K562 (cell line): ENCODE measurements around the gene CHAMP1.

Experiments used
- FOXA1 ChIP-seq: fragments of 450-650 bp; IDR thresholded peaks from 2 replicates; pipeline ENCODE4 v1.6.1; 2016; ENCODE audit warnings: mild to moderate bottlenecking, borderline replicate concordance
- GABPA ChIP-seq: fragments of 200-800 bp; sonication (Bioruptor generic); conservative IDR thresholded peaks from 2 replicates; pipeline ENCODE4 v1.6.1; 2016; ENCODE audit warnings: low read depth, missing genetic modification characterization, missing compliant biosample characterization
- KDM1A ChIP-seq, 2 experiments: fragments of 450-650 bp; IDR thresholded peaks; 2 replicates each; pipeline ENCODE4 v1.6.1; 2016; ENCODE audit warnings: mild to moderate bottlenecking in 2 of 2
- KLF16 ChIP-seq: IDR thresholded peaks from 2 replicates; pipeline ENCODE4 v1.6.1; 2016; ENCODE audit warnings: antibody characterized with exemption
- MTA2 ChIP-seq: fragments of 450-650 bp; IDR thresholded peaks from 2 replicates; pipeline ENCODE4 v1.6.1; 2016; ENCODE audit warnings: low read depth
- RBM25 ChIP-seq: fragments of 200-400 bp; formaldehyde crosslinking; IDR thresholded peaks from 2 replicates; pipeline ENCODE4 v1.6.1; 2018; ENCODE audit warnings: low read length, low read depth, moderate library complexity; ENCODE audit not compliant: severe bottlenecking
- RFX5 ChIP-seq: IDR thresholded peaks from 2 replicates; pipeline ENCODE4 v1.6.1; 2011; ENCODE audit warnings: low read depth, mild to moderate bottlenecking, improper control_type of control experiment, low read length
- ZNF24 ChIP-seq: fragments of 450-650 bp; IDR thresholded peaks from 2 replicates; pipeline ENCODE4 v1.6.1; 2016
- TF ChIP-seq, protein P1 (sequence below), 3 experiments: IDR thresholded peaks in 2 of 3; conservative IDR thresholded peaks in 1 of 3; 2 replicates each; pipeline ENCODE4 v1.5.1; 2011 to 2012; ENCODE audit warnings: low read length in 3 of 3, mild to moderate bottlenecking in 3 of 3, control low read depth in 2 of 3, improper control_type of control experiment in 1 of 3, inconsistent platforms in 1 of 3, low read depth in 1 of 3, mixed read lengths in 1 of 3, moderate library complexity in 1 of 3; ENCODE audit not compliant: insufficient read depth in 2 of 3

DNA sequence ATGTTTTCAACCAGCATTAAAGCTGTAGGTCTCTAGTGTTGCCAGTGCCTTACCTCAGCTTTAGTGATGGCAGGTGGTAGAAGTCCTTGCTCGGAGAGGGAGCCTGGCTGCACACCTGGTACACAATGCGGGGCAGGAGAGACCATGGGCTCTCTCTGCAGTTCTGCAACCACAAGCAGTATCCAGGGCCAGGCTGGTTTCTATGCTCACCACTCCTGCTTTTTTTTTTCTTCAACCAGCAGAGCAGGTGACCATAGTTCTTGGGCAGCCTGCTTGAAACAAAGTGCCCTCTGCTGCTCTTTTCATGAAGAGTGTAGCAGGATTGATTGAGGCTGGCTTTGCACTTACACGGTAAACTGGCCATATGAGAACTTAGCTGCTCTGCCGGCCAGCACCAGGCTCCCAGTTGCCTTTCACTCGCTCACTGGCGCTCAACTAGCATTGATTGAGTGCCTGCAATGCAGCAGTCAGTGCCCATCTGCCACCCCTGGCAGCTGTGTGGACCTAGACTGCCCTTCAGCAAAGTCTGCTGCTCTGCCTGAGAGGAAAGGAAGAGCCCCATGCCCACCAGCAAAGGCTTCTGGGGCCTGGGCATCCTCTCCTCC is 4.4 kb upstream of the CHAMP1 start:
- no peak for TF ChIP-seq RFX5
- TF ChIP-seq, protein P1, sequence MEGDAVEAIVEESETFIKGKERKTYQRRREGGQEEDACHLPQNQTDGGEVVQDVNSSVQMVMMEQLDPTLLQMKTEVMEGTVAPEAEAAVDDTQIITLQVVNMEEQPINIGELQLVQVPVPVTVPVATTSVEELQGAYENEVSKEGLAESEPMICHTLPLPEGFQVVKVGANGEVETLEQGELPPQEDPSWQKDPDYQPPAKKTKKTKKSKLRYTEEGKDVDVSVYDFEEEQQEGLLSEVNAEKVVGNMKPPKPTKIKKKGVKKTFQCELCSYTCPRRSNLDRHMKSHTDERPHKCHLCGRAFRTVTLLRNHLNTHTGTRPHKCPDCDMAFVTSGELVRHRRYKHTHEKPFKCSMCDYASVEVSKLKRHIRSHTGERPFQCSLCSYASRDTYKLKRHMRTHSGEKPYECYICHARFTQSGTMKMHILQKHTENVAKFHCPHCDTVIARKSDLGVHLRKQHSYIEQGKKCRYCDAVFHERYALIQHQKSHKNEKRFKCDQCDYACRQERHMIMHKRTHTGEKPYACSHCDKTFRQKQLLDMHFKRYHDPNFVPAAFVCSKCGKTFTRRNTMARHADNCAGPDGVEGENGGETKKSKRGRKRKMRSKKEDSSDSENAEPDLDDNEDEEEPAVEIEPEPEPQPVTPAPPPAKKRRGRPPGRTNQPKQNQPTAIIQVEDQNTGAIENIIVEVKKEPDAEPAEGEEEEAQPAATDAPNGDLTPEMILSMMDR (IDR thresholded peaks at IDR 0.05 in 2 of 3, conservative IDR thresholded peaks at IDR 0.05 in 1 of 3; ENCODE audit: insufficient read depth in 2 of 3, low read depth in 1 of 3, low read length in 3 of 3) = no peak
- no peak for TF ChIP-seq FOXA1
- TF ChIP-seq GABPA = no peak
- no peak for TF ChIP-seq MTA2
- no peak for TF ChIP-seq RBM25
- TF ChIP-seq ZNF24 = no peak
- TF ChIP-seq KDM1A (IDR thresholded peaks at IDR 0.05) = no peak
- no peak for TF ChIP-seq KLF16
